HepG2 (cell line): ENCODE data around the gene CARS1. TPM values are rescaled to one million over a fixed set of nuclear protein-coding genes. Genes with fewer than 3 reads are reported as not detected.

Experiments
- ATAC-seq: fragments of 200-7000 bp; cut with Tn5 transposase; 3 replicates; pipeline ENCODE4 v1.9.1; 2020; ENCODE audit warnings: mild to moderate bottlenecking, moderate library complexity
- BruUV-seq: library from RNA; stranded (reverse); fragments of 400-500 nt; replicated peaks from 2 replicates; lab custom pipeline; 2021; lab: Mats Ljungman, UMichigan
- CTCF ChIA-PET: fragments of 300-600 bp; formaldehyde crosslinking; extraction: SDS; loops from one replicate; lab custom pipeline; 2021; ENCODE audit warnings: low total read pairs, inconsistent platforms, low intra/inter-chr PET ratio; lab: Yijun Ruan, JAX
- POLR2A ChIA-PET: fragments of 350-600 bp; sonication (Branson Sonifier 250); formaldehyde crosslinking; loops from one replicate; lab custom pipeline; 2020; ENCODE audit warnings: antibody characterized with exemption, inconsistent platforms; lab: Yijun Ruan, JAX
- DNase-seq: peaks from one replicate; pipeline ENCODE4 v3.0.0-alpha.2; 2015; ENCODE audit warnings: low spot score
- FAIRE-seq: peaks from 3 replicates; lab custom pipeline; 2011; peaks lifted over from hg19 to GRCh38; lab: Jason Lieb, UNC
- H2AFZ ChIP-seq: one replicate; pipeline ENCODE4 v1.6.1; 2011; ENCODE audit warnings: low read length, inconsistent platforms
- H3K27ac ChIP-seq: fragments of 300-600 bp; 3 replicates; pipeline ENCODE4 v1.8.0; 2011; ENCODE audit warnings: mixed run types, mild to moderate bottlenecking, mixed read lengths, low read length, inconsistent platforms; ENCODE audit not compliant: insufficient read depth; ENCODE audit errors: extremely low read length
- H3K27me3 ChIP-seq, 2 experiments: fragments of 200-600 bp in 1 of 2; 2 replicates in 1 of 2; 3 replicates in 1 of 2; pipeline versions ENCODE4 v1.6.0 to v1.8.0; 2011; ENCODE audit warnings: low read length in 2 of 2, mild to moderate bottlenecking in 2 of 2, moderate library complexity in 2 of 2, inconsistent platforms in 1 of 2; ENCODE audit not compliant: insufficient read depth in 2 of 2, control insufficient read depth in 1 of 2
- H3K36me3 ChIP-seq, 2 experiments: fragments of 200-600 bp in 1 of 2; replicated peaks in 1 of 2; 2 replicates in 1 of 2; 3 replicates in 1 of 2; pipeline versions ENCODE4 v1.5.1 to v1.8.0; 2011; ENCODE audit warnings: low read length in 2 of 2, inconsistent platforms in 1 of 2; ENCODE audit not compliant: insufficient read depth in 2 of 2, control insufficient read depth in 1 of 2
- H3K4me1 ChIP-seq: 2 replicates; pipeline ENCODE4 v1.5.1; 2012; ENCODE audit warnings: low read length, inconsistent platforms; ENCODE audit not compliant: insufficient read depth
- H3K4me2 ChIP-seq: 2 replicates; pipeline ENCODE4 v1.6.0; 2011; ENCODE audit warnings: low read depth, low read length, inconsistent platforms
- H3K4me3 ChIP-seq, 3 experiments: fragments of 200-600 bp in 1 of 3; sonication (generic), shearing (Covaris generic) in 1 of 3; replicated peaks in 1 of 3; 2 replicates each; pipeline ENCODE4 v1.5.1; 2011 to 2016; ENCODE audit warnings: low read length in 3 of 3, inconsistent platforms in 2 of 3, low read depth in 2 of 3, mild to moderate bottlenecking in 2 of 3, control low read depth in 1 of 3, mixed read lengths in 1 of 3; ENCODE audit not compliant: insufficient read depth in 1 of 3
- H3K79me2 ChIP-seq: one replicate; pipeline ENCODE4 v1.6.1; 2011; ENCODE audit warnings: low read length, inconsistent platforms; ENCODE audit not compliant: insufficient read depth
- H3K9ac ChIP-seq: 2 replicates; pipeline ENCODE4 v1.6.0; 2011; ENCODE audit warnings: mild to moderate bottlenecking, low read depth, low read length, inconsistent platforms; ENCODE audit not compliant: insufficient read depth
- H3K9me3 ChIP-seq: 2 replicates; pipeline ENCODE4 v1.5.1; 2012; ENCODE audit warnings: mild to moderate bottlenecking, low read length
- H4K20me1 ChIP-seq: 2 replicates; pipeline ENCODE4 v1.6.0; 2011; ENCODE audit warnings: inconsistent platforms, mild to moderate bottlenecking, low read length, moderate library complexity; ENCODE audit not compliant: insufficient read depth
- KAT7 ChIP-seq: IDR thresholded peaks from 2 replicates; pipeline ENCODE4 v1.6.1; 2018; ENCODE audit warnings: borderline replicate concordance, missing compliant biosample characterization
- MIER2 ChIP-seq: IDR thresholded peaks from 2 replicates; pipeline ENCODE4 v1.6.1; 2016; ENCODE audit warnings: missing biosample characterization, missing genetic modification reagents
- PRPF4 ChIP-seq: fragments of 200-400 bp; formaldehyde crosslinking; IDR thresholded peaks from 2 replicates; pipeline ENCODE4 v1.6.1; 2016; ENCODE audit warnings: low read length, low read depth; ENCODE audit not compliant: poor library complexity, severe bottlenecking
- SAP130 ChIP-seq: IDR thresholded peaks from 2 replicates; pipeline ENCODE4 v1.6.1; 2016; ENCODE audit warnings: low read depth
- ZFX ChIP-seq: sonication (generic); formaldehyde crosslinking; IDR thresholded peaks from 2 replicates; pipeline ENCODE4 v1.4.0; 2020; ENCODE audit warnings: mild to moderate bottlenecking, low read depth, missing genetic modification reagents, moderate library complexity
- WGBS: methylation state at CpG from one replicate; pipeline ENCODE4 v1.1.6; 2017; ENCODE audit warnings: low lambda C conversion rate; 5-methylcytosine and 5-hydroxymethylcytosine counted together
- in situ Hi-C: cut with HindIII; loops from 2 replicates; pipeline ENCODE4 v1.10.0; 2017; ENCODE audit warnings: low pct_unique_long_range_greater_than_20kb; ENCODE audit not compliant: extremely low pct_ligation_motif_present
- intact Hi-C: fragments of 100-400 bp; cut with micrococcal nuclease; formaldehyde crosslinking; loops from one replicate; pipeline ENCODE4 v1.10.0; 2022; ENCODE audit not compliant: unreplicated experiment
- polyA plus RNA-seq, 8 experiments: library from polyadenylated mRNA; depleted of rRNA in 3 of 8; stranded (reverse) in 7 of 8; unstranded in 1 of 8; fragments of >200 nt; fragmentation: Illumina TruSeq in 4 of 8; extraction: Trizol in 4 of 8; gene quantifications; 2 replicates each; pipeline versions ENCODE4 v1.2.1 to v1.2.3, GENCODE V29; 2011 to 2016; ENCODE audit warnings: low read depth in 4 of 8, missing spikeins in 1 of 8, mixed read lengths in 1 of 8; ENCODE audit not compliant: insufficient read depth in 1 of 8
- total RNA-seq, 5 experiments: library from RNA; depleted of rRNA; stranded (reverse); fragments of >200 nt; fragmentation: Illumina TruSeq; extraction: Trizol; gene quantifications; 2 replicates each; pipeline ENCODE4 v1.2.3, GENCODE V29; 2016; ENCODE audit warnings: low read depth in 1 of 5
- TF ChIP-seq, protein P1 (sequence below): sonication (generic); formaldehyde crosslinking; IDR thresholded peaks from 2 replicates; pipeline ENCODE4 v1.8.0; 2022; ENCODE audit warnings: missing genetic modification reagents, mild to moderate bottlenecking, inconsistent platforms, borderline replicate concordance
- TF ChIP-seq, protein P2 (sequence below): sonication (generic); formaldehyde crosslinking; IDR thresholded peaks from 2 replicates; pipeline ENCODE4 v1.4.0; 2020; ENCODE audit warnings: missing genetic modification reagents

The CARS1 gene
- total and polyA plus RNA-seq, 2 of the 13 experiments (the other 11 are each of a cell fraction or from before 2014, with no cell fraction given) = 33.8 to 47.0 TPM

GRCh38 chr11:2989006-2989405 lies 68.2 kb downstream of the CARS1 start:
- Histone ChIP-seq H3K4me3 (peak overlapping the region; percentile 89 to 96 (median 90); a peak in 5 of 6 replicates), H3K27me3 (no peaks in the 10 kb centered on the region; a peak in 2 of 5 replicates), H3K36me3 (peaks cover 5 to 11% of the 10 kb centered on the region in 2 experiments; a peak in 3 of 5 replicates), H3K79me2 (peaks cover 76% of the 10 kb centered on the region), H3K4me1 (peaks cover 53% of the 10 kb centered on the region), H3K9me3 (no peaks in the 10 kb centered on the region), H3K4me2 (peak overlapping the region; percentile 88), H3K27ac (peak overlapping the region; percentile 97), H2AFZ (no peak overlapping the region), H3K9ac (peak overlapping the region; percentile 93), H4K20me1 (peaks cover 64% of the 10 kb centered on the region)
- ATAC-seq (no peak), DNase-seq (no peak), FAIRE-seq (no peak)
- ChIA-PET POLR2A (interaction anchor here (0.6 kb wide), 1 partner anchor 8 kb away, joined by 3 read pairs; no protein-coding TSS in a partner anchor), CTCF (no interaction called here)
- TF ChIP-seq SAP130 (CRISPR knock-in tag) (0 out of 2 replicates have a peak, but pooled peaks have one; percentile 20), KAT7 (CRISPR knock-in tag) (no peak)
- 14% methylated on average over 4 of the region's 4 CpGs for WGBS
- intact Hi-C loops (no loop called here), in situ Hi-C loops (no loop called here)
- no TSS peak for BruUV-seq

DNA sequence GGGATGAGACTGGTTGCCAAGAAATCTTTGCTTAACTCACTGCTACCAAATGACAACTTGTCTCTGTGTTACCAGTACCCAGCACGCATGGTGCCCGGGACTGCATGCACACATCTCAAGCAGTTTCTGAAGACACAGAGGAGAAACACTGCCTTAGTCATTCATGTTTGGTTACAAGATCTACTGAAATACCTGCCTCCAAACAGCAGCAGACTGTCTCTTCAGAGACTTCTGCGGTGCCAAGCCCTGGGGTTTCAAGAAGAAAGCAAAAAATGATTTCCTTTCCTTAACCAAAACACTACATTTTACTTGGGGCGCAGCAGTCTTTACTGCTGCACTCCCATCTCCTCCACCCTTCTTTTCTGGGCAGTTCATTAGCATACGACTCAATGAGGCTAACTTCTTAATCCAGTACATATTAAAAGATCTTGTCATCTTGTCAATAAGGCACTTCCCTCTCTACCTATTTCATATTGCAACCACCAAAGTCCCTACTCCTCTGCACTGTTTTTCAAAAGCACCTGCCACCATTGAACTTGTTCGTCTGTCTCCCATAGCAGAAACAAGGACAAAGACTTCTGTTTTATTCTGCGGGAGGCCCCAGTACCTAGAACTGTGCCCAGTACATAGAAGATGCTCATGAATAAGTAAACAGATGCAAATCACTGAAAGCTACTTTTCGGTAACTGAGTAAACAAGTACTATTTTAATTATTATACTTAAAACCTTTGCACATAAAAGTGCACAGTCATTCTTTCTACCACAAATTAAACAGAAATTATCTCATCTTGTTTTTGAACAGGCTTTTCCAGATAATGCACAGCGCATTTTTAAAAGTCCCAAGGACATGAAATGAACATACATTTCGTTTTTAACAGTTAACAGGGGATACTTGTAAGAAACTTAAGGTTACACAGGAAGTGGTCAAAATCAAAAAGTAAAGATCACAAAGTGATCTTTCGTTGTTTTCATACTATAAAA lies 69.1 kb downstream of the CARS1 start:
- no peaks in the 10 kb centered on the region; a peak in 2 of 5 replicates for H3K27me3 ChIP-seq
- 56% methylated on average over 11 of the region's 11 CpGs for WGBS
- peaks cover 62% of the 10 kb centered on the region for H3K4me1 ChIP-seq
- peak overlapping the region; percentile 93 for H3K9ac ChIP-seq
- peak overlapping the region; percentile 97 for H3K27ac ChIP-seq
- no peaks in the 10 kb centered on the region for H3K9me3 ChIP-seq
- FAIRE-seq = no peak
- H3K36me3 ChIP-seq = peaks cover 5 to 11% of the 10 kb centered on the region in 2 experiments; a peak in 3 of 5 replicates
- in situ Hi-C loops = no loop called here
- intact Hi-C loops = no loop called here
- no peak for ATAC-seq
- CTCF ChIA-PET = no interaction called here
- peaks cover 85% of the 10 kb centered on the region for H3K79me2 ChIP-seq
- H2AFZ ChIP-seq = no peak overlapping the region
- H3K4me3 ChIP-seq = peak overlapping the region; percentile 22 to 90 (median 89); a peak in 5 of 6 replicates
- H4K20me1 ChIP-seq = peaks cover 73% of the 10 kb centered on the region
- no peak for DNase-seq
- no TSS peak for BruUV-seq
- peak overlapping the region; percentile 88 for H3K4me2 ChIP-seq
- POLR2A ChIA-PET = interaction anchor here (0.6 kb wide), 1 partner anchor 7 kb away, joined by 3 read pairs; no protein-coding TSS in a partner anchor
- TF ChIP-seq PRPF4 (no peak), MIER2 (CRISPR knock-in tag) (no peak), ZFX (no peak)
- TF ChIP-seq, protein P1, sequence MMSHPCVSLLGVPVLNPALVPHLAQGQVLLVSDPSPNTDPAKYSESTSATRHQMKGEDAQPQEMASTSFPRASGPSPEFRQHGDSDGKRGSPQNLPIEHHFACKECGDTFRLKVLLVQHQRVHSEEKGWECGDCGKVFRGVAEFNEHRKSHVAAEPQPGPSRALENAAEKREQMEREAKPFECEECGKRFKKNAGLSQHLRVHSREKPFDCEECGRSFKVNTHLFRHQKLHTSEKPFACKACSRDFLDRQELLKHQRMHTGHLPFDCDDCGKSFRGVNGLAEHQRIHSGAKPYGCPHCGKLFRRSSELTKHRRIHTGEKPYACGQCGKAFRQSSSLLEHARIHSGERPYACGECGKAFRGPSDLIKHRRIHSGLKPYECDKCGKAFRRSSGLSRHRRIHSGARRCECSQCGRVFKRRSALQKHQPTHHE (CRISPR knock-in tag) = no peak
- TF ChIP-seq, protein P2, sequence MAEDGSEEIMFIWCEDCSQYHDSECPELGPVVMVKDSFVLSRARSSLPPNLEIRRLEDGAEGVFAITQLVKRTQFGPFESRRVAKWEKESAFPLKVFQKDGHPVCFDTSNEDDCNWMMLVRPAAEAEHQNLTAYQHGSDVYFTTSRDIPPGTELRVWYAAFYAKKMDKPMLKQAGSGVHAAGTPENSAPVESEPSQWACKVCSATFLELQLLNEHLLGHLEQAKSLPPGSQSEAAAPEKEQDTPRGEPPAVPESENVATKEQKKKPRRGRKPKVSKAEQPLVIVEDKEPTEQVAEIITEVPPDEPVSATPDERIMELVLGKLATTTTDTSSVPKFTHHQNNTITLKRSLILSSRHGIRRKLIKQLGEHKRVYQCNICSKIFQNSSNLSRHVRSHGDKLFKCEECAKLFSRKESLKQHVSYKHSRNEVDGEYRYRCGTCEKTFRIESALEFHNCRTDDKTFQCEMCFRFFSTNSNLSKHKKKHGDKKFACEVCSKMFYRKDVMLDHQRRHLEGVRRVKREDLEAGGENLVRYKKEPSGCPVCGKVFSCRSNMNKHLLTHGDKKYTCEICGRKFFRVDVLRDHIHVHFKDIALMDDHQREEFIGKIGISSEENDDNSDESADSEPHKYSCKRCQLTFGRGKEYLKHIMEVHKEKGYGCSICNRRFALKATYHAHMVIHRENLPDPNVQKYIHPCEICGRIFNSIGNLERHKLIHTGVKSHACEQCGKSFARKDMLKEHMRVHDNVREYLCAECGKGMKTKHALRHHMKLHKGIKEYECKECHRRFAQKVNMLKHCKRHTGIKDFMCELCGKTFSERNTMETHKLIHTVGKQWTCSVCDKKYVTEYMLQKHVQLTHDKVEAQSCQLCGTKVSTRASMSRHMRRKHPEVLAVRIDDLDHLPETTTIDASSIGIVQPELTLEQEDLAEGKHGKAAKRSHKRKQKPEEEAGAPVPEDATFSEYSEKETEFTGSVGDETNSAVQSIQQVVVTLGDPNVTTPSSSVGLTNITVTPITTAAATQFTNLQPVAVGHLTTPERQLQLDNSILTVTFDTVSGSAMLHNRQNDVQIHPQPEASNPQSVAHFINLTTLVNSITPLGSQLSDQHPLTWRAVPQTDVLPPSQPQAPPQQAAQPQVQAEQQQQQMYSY (CRISPR knock-in tag) = no peak
